ENCODE data around the gene TTC21B. TPM values are rescaled to one million over a fixed set of nuclear protein-coding genes. Genes with fewer than 3 reads are reported as not detected.

TTC21B gene
- total and polyA plus RNA-seq, 10 donors, result 4.3 to 42.2 (median 24.5) TPM

GRCh38 chr2:165961818-165962217 lies 8.2 kb upstream of the TTC21B start:
- Histone ChIP-seq H3K4me1 (no peaks in the 10 kb centered on the region), H3K4me3 (no peak overlapping the region), H3K36me3 (no peaks in the 10 kb centered on the region), H3K9me3 (no peaks in the 10 kb centered on the region), H3K27me3 (replicated peaks in 1 of 7) (no peaks in the 10 kb centered on the region), H3K27ac (no peak overlapping the region)
- intact Hi-C loops (cut with DNase I; ENCODE audit: low total_unique reads), result no loop called here
- WGBS, 5 donors, result 78 to 95% (median 94%) methylated on average over 4 of the region's 4 CpGs
- TF ChIP-seq CTCF (IDR thresholded peaks at IDR 0.05 in 8 of 11, conservative IDR thresholded peaks at IDR 0.05 in 3 of 11), result no peak
- TF ChIP-seq POLR2A (IDR thresholded peaks at IDR 0.05), result no peak
- TF ChIP-seq POLR2AphosphoS5 (IDR thresholded peaks at IDR 0.05), result no peak
- no peak for DNase-seq

- H3K27ac ChIP-seq, result no peak overlapping the region
- intact Hi-C loops (cut with DNase I; ENCODE audit: low total_unique reads), result no loop called here
- TF ChIP-seq POLR2A (IDR thresholded peaks at IDR 0.05) (no peak), POLR2AphosphoS5 (IDR thresholded peaks at IDR 0.05) (no peak), CTCF (IDR thresholded peaks at IDR 0.05 in 8 of 11, conservative IDR thresholded peaks at IDR 0.05 in 3 of 11) (no peak)
- H3K4me3 ChIP-seq, result no peak overlapping the region
- H3K36me3 ChIP-seq, result no peaks in the 10 kb centered on the region
- H3K9me3 ChIP-seq, result no peaks in the 10 kb centered on the region
- 82 to 92% (median 87%) methylated on average over 4 of the region's 4 CpGs for WGBS, 5 donors
- no peaks in the 10 kb centered on the region for H3K27me3 ChIP-seq (replicated peaks in 1 of 7)
- H3K4me1 ChIP-seq, result peaks cover 5 to 10% (median 9%) of the 10 kb centered on the region in 6 donors
- DNase-seq, result no peak
Measured at GRCh38 chr2:165959371-165959770, 5.8 kb upstream of the TTC21B start.

- Histone ChIP-seq H3K4me1 (peaks cover 7 to 14% (median 13%) of the 10 kb centered on the region in 6 donors), H3K9me3 (no peaks in the 10 kb centered on the region), H3K36me3 (no peaks in the 10 kb centered on the region), H3K4me3 (no peak overlapping the region), H3K27me3 (replicated peaks in 1 of 7) (no peaks in the 10 kb centered on the region), H3K27ac (no peak overlapping the region)
- DNase-seq, result no peak
- TF ChIP-seq CTCF (IDR thresholded peaks at IDR 0.05 in 8 of 11, conservative IDR thresholded peaks at IDR 0.05 in 3 of 11) (no peak), POLR2A (IDR thresholded peaks at IDR 0.05) (no peak), POLR2AphosphoS5 (IDR thresholded peaks at IDR 0.05) (no peak)
- intact Hi-C loops (cut with DNase I; ENCODE audit: low total_unique reads), result no loop called here
- 88 to 93% (median 91%) methylated on average over 3 of the region's 3 CpGs for WGBS, 5 donors
Measured at GRCh38 chr2:165958313-165958960, 4.9 kb upstream of the TTC21B start.

GRCh38 chr2:165957030-165957675 lies 3.6 kb upstream of the TTC21B start:
- 85 to 95% (median 94%) methylated on average over 36 to 60 of the region's 60 CpGs for WGBS, 5 donors
- DNase-seq, result peak; percentile 76
- intact Hi-C loops (cut with DNase I; ENCODE audit: low total_unique reads), result no loop called here
- H3K4me1 ChIP-seq, result peaks cover 7 to 26% (median 23%) of the 10 kb centered on the region in 6 donors
- no peaks in the 10 kb centered on the region for H3K27me3 ChIP-seq (replicated peaks in 1 of 7)
- no peak overlapping the region for H3K27ac ChIP-seq
- no peak overlapping the region for H3K4me3 ChIP-seq
- H3K9me3 ChIP-seq, result no peaks in the 10 kb centered on the region
- no peaks in the 10 kb centered on the region for H3K36me3 ChIP-seq
- TF ChIP-seq CTCF (IDR thresholded peaks at IDR 0.05 in 8 of 11, conservative IDR thresholded peaks at IDR 0.05 in 3 of 11) (no peak), POLR2AphosphoS5 (IDR thresholded peaks at IDR 0.05) (no peak), POLR2A (IDR thresholded peaks at IDR 0.05) (no peak)

All from spleen (tissue), 11 donors.